ENCODE measurements around the gene AEBP1. TPM values are rescaled to one million over a fixed set of nuclear protein-coding genes. Genes with fewer than 3 reads are reported as not detected.

Gene AEBP1
- total and polyA plus RNA-seq, 9 of the 15 experiments (the other 6 are each of a cell fraction or from before 2014, with no cell fraction given), result 0.03 to 0.78 (median 0.30) TPM; not detected in 2

DNA sequence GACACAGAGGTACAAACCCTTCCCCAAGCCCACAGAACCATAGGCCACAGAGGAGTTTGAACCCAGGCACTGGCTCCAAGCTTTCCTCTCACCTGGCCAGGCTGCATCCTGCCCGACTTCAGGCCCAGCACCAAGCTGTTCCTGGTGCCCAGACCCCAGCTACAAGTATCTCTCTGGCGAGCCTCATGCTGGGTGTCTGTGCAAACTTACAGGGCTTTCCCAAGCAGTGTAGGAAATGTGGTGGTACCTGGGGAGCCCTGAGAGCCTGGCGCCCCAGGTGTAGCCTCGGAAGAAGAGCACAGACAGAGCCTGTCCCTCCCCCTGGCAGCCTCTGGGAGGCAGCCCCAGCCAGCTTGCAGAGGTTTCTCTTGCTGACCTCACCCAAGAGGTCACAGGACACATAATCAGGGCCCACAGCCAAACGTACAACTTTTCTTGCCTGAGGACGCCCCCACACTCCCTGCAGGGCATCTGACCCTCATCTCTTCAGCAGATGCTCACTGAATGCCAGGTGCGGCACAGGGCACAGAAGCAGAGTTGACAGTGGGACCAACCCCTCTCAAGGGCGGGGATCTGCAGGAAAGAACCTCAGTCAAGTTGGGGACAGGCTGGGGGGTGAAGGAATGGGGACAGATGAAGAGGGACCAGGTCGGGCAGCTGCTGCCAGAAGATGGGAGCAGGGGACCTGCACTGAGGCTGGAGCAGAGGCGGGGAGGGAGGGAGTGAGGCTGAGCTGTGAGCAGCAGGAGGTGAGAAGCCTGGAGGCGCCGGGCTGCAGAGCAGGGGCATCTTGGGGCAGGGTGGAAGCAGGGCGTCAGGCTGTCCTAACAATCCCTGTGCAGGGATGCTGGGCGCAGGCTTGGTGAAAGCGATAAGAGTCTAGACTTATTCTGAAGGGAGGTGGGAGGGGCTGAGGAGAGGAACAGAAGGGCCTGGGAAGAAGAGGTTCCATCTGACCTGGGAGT is 53.3 kb downstream of the AEBP1 start (continued):
- TF ChIP-seq SLC30A9 (CRISPR knock-in tag; IDR thresholded peaks at IDR 0.05) (no peak), NFIC (IDR thresholded peaks at IDR 0.05) (no peak), ZBTB8A (IDR thresholded peaks at IDR 0.05; ENCODE audit: partially characterized antibody) (no peak), KAT7 (CRISPR knock-in tag; IDR thresholded peaks at IDR 0.05; ENCODE audit: borderline replicate concordance) (no peak), HOXB6 (CRISPR knock-in tag; IDR thresholded peaks at IDR 0.05; ENCODE audit: borderline replicate concordance) (no peak), ARHGAP35 (IDR thresholded peaks at IDR 0.05; ENCODE audit: partially characterized antibody) (no peak), ZNF274 (IDR thresholded peaks at IDR 0.05; ENCODE audit: borderline replicate concordance, low read depth, low read length) (no peak), ZNF584 (CRISPR knock-in tag; IDR thresholded peaks at IDR 0.05; ENCODE audit: low read depth) (no peak)
- TF ChIP-seq, protein P1, sequence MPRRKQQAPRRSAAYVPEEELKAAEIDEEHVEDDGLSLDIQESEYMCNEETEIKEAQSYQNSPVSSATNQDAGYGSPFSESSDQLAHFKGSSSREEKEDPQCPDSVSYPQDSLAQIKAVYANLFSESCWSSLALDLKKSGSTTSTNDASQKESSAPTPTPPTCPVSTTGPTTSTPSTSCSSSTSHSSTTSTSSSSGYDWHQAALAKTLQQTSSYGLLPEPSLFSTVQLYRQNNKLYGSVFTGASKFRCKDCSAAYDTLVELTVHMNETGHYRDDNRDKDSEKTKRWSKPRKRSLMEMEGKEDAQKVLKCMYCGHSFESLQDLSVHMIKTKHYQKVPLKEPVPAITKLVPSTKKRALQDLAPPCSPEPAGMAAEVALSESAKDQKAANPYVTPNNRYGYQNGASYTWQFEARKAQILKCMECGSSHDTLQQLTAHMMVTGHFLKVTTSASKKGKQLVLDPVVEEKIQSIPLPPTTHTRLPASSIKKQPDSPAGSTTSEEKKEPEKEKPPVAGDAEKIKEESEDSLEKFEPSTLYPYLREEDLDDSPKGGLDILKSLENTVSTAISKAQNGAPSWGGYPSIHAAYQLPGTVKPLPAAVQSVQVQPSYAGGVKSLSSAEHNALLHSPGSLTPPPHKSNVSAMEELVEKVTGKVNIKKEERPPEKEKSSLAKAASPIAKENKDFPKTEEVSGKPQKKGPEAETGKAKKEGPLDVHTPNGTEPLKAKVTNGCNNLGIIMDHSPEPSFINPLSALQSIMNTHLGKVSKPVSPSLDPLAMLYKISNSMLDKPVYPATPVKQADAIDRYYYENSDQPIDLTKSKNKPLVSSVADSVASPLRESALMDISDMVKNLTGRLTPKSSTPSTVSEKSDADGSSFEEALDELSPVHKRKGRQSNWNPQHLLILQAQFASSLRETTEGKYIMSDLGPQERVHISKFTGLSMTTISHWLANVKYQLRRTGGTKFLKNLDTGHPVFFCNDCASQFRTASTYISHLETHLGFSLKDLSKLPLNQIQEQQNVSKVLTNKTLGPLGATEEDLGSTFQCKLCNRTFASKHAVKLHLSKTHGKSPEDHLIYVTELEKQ (CRISPR knock-in tag; IDR thresholded peaks at IDR 0.05), result no peak
- TF ChIP-seq, protein P2, sequence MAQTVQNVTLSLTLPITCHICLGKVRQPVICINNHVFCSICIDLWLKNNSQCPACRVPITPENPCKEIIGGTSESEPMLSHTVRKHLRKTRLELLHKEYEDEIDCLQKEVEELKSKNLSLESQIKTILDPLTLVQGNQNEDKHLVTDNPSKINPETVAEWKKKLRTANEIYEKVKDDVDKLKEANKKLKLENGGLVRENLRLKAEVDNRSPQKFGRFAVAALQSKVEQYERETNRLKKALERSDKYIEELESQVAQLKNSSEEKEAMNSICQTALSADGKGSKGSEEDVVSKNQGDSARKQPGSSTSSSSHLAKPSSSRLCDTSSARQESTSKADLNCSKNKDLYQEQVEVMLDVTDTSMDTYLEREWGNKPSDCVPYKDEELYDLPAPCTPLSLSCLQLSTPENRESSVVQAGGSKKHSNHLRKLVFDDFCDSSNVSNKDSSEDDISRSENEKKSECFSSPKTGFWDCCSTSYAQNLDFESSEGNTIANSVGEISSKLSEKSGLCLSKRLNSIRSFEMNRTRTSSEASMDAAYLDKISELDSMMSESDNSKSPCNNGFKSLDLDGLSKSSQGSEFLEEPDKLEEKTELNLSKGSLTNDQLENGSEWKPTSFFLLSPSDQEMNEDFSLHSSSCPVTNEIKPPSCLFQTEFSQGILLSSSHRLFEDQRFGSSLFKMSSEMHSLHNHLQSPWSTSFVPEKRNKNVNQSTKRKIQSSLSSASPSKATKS (CRISPR knock-in tag; IDR thresholded peaks at IDR 0.05), result no peak
- TF ChIP-seq, protein P3, sequence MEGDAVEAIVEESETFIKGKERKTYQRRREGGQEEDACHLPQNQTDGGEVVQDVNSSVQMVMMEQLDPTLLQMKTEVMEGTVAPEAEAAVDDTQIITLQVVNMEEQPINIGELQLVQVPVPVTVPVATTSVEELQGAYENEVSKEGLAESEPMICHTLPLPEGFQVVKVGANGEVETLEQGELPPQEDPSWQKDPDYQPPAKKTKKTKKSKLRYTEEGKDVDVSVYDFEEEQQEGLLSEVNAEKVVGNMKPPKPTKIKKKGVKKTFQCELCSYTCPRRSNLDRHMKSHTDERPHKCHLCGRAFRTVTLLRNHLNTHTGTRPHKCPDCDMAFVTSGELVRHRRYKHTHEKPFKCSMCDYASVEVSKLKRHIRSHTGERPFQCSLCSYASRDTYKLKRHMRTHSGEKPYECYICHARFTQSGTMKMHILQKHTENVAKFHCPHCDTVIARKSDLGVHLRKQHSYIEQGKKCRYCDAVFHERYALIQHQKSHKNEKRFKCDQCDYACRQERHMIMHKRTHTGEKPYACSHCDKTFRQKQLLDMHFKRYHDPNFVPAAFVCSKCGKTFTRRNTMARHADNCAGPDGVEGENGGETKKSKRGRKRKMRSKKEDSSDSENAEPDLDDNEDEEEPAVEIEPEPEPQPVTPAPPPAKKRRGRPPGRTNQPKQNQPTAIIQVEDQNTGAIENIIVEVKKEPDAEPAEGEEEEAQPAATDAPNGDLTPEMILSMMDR (IDR thresholded peaks at IDR 0.05 in 2 of 3, conservative IDR thresholded peaks at IDR 0.05 in 1 of 3; ENCODE audit: insufficient read depth in 2 of 3, low read depth in 1 of 3, low read length in 3 of 3), result peak; percentile 17 to 47 (median 34); a peak in 4 of 6 replicates
- TF ChIP-seq, protein P4, sequence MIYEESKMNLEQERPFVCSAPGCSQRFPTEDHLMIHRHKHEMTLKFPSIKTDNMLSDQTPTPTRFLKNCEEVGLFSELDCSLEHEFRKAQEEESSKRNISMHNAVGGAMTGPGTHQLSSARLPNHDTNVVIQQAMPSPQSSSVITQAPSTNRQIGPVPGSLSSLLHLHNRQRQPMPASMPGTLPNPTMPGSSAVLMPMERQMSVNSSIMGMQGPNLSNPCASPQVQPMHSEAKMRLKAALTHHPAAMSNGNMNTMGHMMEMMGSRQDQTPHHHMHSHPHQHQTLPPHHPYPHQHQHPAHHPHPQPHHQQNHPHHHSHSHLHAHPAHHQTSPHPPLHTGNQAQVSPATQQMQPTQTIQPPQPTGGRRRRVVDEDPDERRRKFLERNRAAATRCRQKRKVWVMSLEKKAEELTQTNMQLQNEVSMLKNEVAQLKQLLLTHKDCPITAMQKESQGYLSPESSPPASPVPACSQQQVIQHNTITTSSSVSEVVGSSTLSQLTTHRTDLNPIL (CRISPR knock-in tag; IDR thresholded peaks at IDR 0.05), result no peak
- TF ChIP-seq, protein P5, sequence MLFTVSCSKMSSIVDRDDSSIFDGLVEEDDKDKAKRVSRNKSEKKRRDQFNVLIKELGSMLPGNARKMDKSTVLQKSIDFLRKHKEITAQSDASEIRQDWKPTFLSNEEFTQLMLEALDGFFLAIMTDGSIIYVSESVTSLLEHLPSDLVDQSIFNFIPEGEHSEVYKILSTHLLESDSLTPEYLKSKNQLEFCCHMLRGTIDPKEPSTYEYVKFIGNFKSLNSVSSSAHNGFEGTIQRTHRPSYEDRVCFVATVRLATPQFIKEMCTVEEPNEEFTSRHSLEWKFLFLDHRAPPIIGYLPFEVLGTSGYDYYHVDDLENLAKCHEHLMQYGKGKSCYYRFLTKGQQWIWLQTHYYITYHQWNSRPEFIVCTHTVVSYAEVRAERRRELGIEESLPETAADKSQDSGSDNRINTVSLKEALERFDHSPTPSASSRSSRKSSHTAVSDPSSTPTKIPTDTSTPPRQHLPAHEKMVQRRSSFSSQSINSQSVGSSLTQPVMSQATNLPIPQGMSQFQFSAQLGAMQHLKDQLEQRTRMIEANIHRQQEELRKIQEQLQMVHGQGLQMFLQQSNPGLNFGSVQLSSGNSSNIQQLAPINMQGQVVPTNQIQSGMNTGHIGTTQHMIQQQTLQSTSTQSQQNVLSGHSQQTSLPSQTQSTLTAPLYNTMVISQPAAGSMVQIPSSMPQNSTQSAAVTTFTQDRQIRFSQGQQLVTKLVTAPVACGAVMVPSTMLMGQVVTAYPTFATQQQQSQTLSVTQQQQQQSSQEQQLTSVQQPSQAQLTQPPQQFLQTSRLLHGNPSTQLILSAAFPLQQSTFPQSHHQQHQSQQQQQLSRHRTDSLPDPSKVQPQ (CRISPR knock-in tag; IDR thresholded peaks at IDR 0.05; ENCODE audit: borderline replicate concordance), result no peak
